H1 (cell line): ENCODE measurements around the gene TFB1M.

ENCODE experiments used
- CREB1 ChIP-seq: IDR thresholded peaks from 2 replicates; pipeline ENCODE4 v1.6.1; 2012; ENCODE audit warnings: inconsistent platforms
- CTCF ChIP-seq, 3 experiments: IDR thresholded peaks; 1 replicate in 2 of 3; 2 replicates in 1 of 3; pipeline versions ENCODE4 v1.5.1 to v1.6.1; 2011; ENCODE audit warnings: low read length in 3 of 3, mild to moderate bottlenecking in 3 of 3, inconsistent platforms in 2 of 3, low read depth in 1 of 3, moderate library complexity in 1 of 3; ENCODE audit not compliant: insufficient read depth in 1 of 3; ENCODE audit errors: control extremely low read depth in 1 of 3
- EZH2 ChIP-seq: fragments of 200-600 bp; sonication (generic); IDR thresholded peaks from 2 replicates; pipeline ENCODE4 v1.7.1; 2012; ENCODE audit warnings: low read depth, mild to moderate bottlenecking, moderate library complexity, low read length, inconsistent platforms; ENCODE audit not compliant: severe bottlenecking
- SIN3A ChIP-seq, 2 experiments: IDR thresholded peaks in 1 of 2; conservative IDR thresholded peaks in 1 of 2; 2 replicates each; pipeline ENCODE4 v1.6.1; 2011 to 2012; ENCODE audit warnings: low read length in 2 of 2, improper control_type of control experiment in 1 of 2, low read depth in 1 of 2, mild to moderate bottlenecking in 1 of 2
- SIX5 ChIP-seq: IDR thresholded peaks from 2 replicates; pipeline ENCODE4 v1.6.1; 2011; ENCODE audit warnings: mild to moderate bottlenecking, low read depth, low read length

- TF ChIP-seq SIN3A (conservative IDR thresholded peaks at IDR 0.05 in 1 of 2, IDR thresholded peaks at IDR 0.05 in 1 of 2; ENCODE audit: low read depth in 1 of 2, low read length in 2 of 2) (no peak), EZH2 (no peak), CREB1 (no peak), SIX5 (no peak), CTCF (IDR thresholded peaks at IDR 0.05; ENCODE audit: control extremely low read depth in 1 of 3, insufficient read depth in 1 of 3, low read depth in 1 of 3, low read length in 3 of 3) (no peak)
Measured at GRCh38 chr6:155349956-155350355, 35.7 kb upstream of the TFB1M start.
